HepG2 (cell line): ENCODE measurements around the gene PGAP3. TPM values are rescaled to one million over a fixed set of nuclear protein-coding genes. Genes with fewer than 3 reads are reported as not detected.

Experiments
- ATF7 ChIP-seq, 2 experiments: fragments of 450-650 bp in 1 of 2; sonication (generic) in 1 of 2; formaldehyde crosslinking in 1 of 2; IDR thresholded peaks; 2 replicates each; pipeline versions ENCODE4 v1.4.0 to v1.6.1; 2016 to 2020; ENCODE audit warnings: antibody characterized with exemption in 1 of 2, mild to moderate bottlenecking in 1 of 2, missing genetic modification reagents in 1 of 2
- IKZF5 ChIP-seq: IDR thresholded peaks from 2 replicates; pipeline ENCODE4 v1.6.1; 2018; ENCODE audit warnings: missing genetic modification reagents, mild to moderate bottlenecking, missing compliant biosample characterization
- MAFF ChIP-seq: IDR thresholded peaks from 2 replicates; pipeline ENCODE4 v1.6.1; 2011; ENCODE audit warnings: low read depth, low read length, improper control_type of control experiment
- MATR3 ChIP-seq: sonication (generic); formaldehyde crosslinking; IDR thresholded peaks from 2 replicates; pipeline ENCODE4 v1.4.0; 2020; ENCODE audit warnings: missing genetic modification reagents
- PATZ1 ChIP-seq: sonication (generic); formaldehyde crosslinking; IDR thresholded peaks from 2 replicates; pipeline ENCODE4 v1.4.0; 2020; ENCODE audit warnings: missing genetic modification reagents
- PITX1 ChIP-seq: sonication (generic); formaldehyde crosslinking; IDR thresholded peaks from 2 replicates; pipeline ENCODE4 v1.5.1; 2020; ENCODE audit warnings: mild to moderate bottlenecking, missing genetic modification reagents
- RBFOX2 ChIP-seq: fragments of 200-400 bp; formaldehyde crosslinking; IDR thresholded peaks from 2 replicates; pipeline ENCODE4 v1.6.1; 2017; ENCODE audit warnings: low read depth, mild to moderate bottlenecking, low read length
- RBM22 ChIP-seq: fragments of 200-400 bp; formaldehyde crosslinking; optimal IDR thresholded peaks from 2 replicates; pipeline ENCODE3; 2017; ENCODE audit warnings: mild to moderate bottlenecking, low read length, moderate library complexity
- RFX1 ChIP-seq: fragments of 450-650 bp; IDR thresholded peaks from 2 replicates; pipeline ENCODE4 v1.6.1; 2017
- SAP130 ChIP-seq: IDR thresholded peaks from 2 replicates; pipeline ENCODE4 v1.6.1; 2016; ENCODE audit warnings: low read depth
- SMARCE1 ChIP-seq: fragments of 450-650 bp; IDR thresholded peaks from 2 replicates; pipeline ENCODE4 v1.6.1; 2017; ENCODE audit warnings: borderline replicate concordance
- ZHX2 ChIP-seq, 2 experiments: sonication (generic) in 1 of 2; formaldehyde crosslinking in 1 of 2; IDR thresholded peaks; 2 replicates each; pipeline versions ENCODE4 v1.6.1 to v1.9.0; 2014 to 2022; ENCODE audit warnings: antibody characterized with exemption in 1 of 2, borderline replicate concordance in 1 of 2, inconsistent platforms in 1 of 2, low read depth in 1 of 2, missing genetic modification reagents in 1 of 2
- ZMYM2 ChIP-seq: sonication (generic); formaldehyde crosslinking; IDR thresholded peaks from 2 replicates; pipeline ENCODE4 v1.8.0; 2022; ENCODE audit warnings: mild to moderate bottlenecking, missing genetic modification reagents
- ZNF124 ChIP-seq: sonication (generic); formaldehyde crosslinking; IDR thresholded peaks from 2 replicates; pipeline ENCODE4 v1.4.0; 2020; ENCODE audit warnings: missing genetic modification reagents
- ZNF737 ChIP-seq: sonication (generic); formaldehyde crosslinking; IDR thresholded peaks from 2 replicates; pipeline ENCODE4 v1.5.0; 2020; ENCODE audit warnings: missing genetic modification reagents, mild to moderate bottlenecking, borderline replicate concordance
- ZNF780A ChIP-seq: sonication (generic); formaldehyde crosslinking; IDR thresholded peaks from 2 replicates; pipeline ENCODE4 v1.8.0; 2022; ENCODE audit warnings: mild to moderate bottlenecking, missing genetic modification reagents, moderate library complexity
- polyA plus RNA-seq, 8 experiments: library from polyadenylated mRNA; depleted of rRNA in 3 of 8; stranded (reverse) in 7 of 8; unstranded in 1 of 8; fragments of >200 nt; fragmentation: Illumina TruSeq in 4 of 8; extraction: Trizol in 4 of 8; gene quantifications; 2 replicates each; pipeline versions ENCODE4 v1.2.1 to v1.2.3, GENCODE V29; 2011 to 2016; ENCODE audit warnings: low read depth in 4 of 8, missing spikeins in 1 of 8, mixed read lengths in 1 of 8; ENCODE audit not compliant: insufficient read depth in 1 of 8
- total RNA-seq, 5 experiments: library from RNA; depleted of rRNA; stranded (reverse); fragments of >200 nt; fragmentation: Illumina TruSeq; extraction: Trizol; gene quantifications; 2 replicates each; pipeline ENCODE4 v1.2.3, GENCODE V29; 2016; ENCODE audit warnings: low read depth in 1 of 5
- TF ChIP-seq, protein P1 (sequence below): sonication (generic); formaldehyde crosslinking; IDR thresholded peaks from 2 replicates; pipeline ENCODE4 v1.8.0; 2022; ENCODE audit warnings: mild to moderate bottlenecking, missing genetic modification reagents, moderate library complexity
- TF ChIP-seq, protein P2 (sequence below): sonication (generic); formaldehyde crosslinking; IDR thresholded peaks from 2 replicates; pipeline ENCODE4 v1.4.0; 2020; ENCODE audit warnings: missing genetic modification reagents

Gene PGAP3
- total and polyA plus RNA-seq, 2 of the 13 experiments (the other 11 are each of a cell fraction or from before 2014, with no cell fraction given), result 11.9 to 14.6 TPM

GRCh38 chr17:39674702-39675389, 13.0 kb downstream of the PGAP3 start (continued):
- no peak for TF ChIP-seq ZHX2 (IDR thresholded peaks at IDR 0.05; ENCODE audit: low read depth)
- TF ChIP-seq ZHX2 (CRISPR knock-in tag; IDR thresholded peaks at IDR 0.05; ENCODE audit: borderline replicate concordance), result no peak
- TF ChIP-seq MAFF, result no peak
- TF ChIP-seq RFX1, result no peak
- TF ChIP-seq, protein P1, sequence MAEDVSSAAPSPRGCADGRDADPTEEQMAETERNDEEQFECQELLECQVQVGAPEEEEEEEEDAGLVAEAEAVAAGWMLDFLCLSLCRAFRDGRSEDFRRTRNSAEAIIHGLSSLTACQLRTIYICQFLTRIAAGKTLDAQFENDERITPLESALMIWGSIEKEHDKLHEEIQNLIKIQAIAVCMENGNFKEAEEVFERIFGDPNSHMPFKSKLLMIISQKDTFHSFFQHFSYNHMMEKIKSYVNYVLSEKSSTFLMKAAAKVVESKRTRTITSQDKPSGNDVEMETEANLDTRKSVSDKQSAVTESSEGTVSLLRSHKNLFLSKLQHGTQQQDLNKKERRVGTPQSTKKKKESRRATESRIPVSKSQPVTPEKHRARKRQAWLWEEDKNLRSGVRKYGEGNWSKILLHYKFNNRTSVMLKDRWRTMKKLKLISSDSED (CRISPR knock-in tag), result no peak
- peak; percentile 86 for TF ChIP-seq IKZF5 (CRISPR knock-in tag)
- no peak for TF ChIP-seq ZMYM2 (CRISPR knock-in tag)
- TF ChIP-seq SMARCE1, result no peak
- TF ChIP-seq, protein P2, sequence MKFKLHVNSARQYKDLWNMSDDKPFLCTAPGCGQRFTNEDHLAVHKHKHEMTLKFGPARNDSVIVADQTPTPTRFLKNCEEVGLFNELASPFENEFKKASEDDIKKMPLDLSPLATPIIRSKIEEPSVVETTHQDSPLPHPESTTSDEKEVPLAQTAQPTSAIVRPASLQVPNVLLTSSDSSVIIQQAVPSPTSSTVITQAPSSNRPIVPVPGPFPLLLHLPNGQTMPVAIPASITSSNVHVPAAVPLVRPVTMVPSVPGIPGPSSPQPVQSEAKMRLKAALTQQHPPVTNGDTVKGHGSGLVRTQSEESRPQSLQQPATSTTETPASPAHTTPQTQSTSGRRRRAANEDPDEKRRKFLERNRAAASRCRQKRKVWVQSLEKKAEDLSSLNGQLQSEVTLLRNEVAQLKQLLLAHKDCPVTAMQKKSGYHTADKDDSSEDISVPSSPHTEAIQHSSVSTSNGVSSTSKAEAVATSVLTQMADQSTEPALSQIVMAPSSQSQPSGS (CRISPR knock-in tag), result peak; percentile 75
- TF ChIP-seq RBM22, result no peak
- TF ChIP-seq ZNF124 (CRISPR knock-in tag), result 0 out of 2 replicates have a peak, but pooled peaks have one; percentile 22
- no peak for TF ChIP-seq ATF7 (IDR thresholded peaks at IDR 0.05)
- TF ChIP-seq ATF7 (CRISPR knock-in tag; IDR thresholded peaks at IDR 0.05), result no peak; the same call in 1 of the 2 replicates
- TF ChIP-seq RBFOX2, result no peak
- no peak for TF ChIP-seq MATR3 (CRISPR knock-in tag)
- no peak for TF ChIP-seq ZNF780A (CRISPR knock-in tag)
- TF ChIP-seq PATZ1 (CRISPR knock-in tag), result peak; percentile 93
- TF ChIP-seq ZNF737, result no peak
- peak; percentile 54; the same call in 1 of the 2 replicates for TF ChIP-seq PITX1 (CRISPR knock-in tag)
- peak; percentile 86 for TF ChIP-seq SAP130 (CRISPR knock-in tag)
